Measurements from ENCODE around the gene CYP3A4.
"Not testable (repeated sequence)": the region's sequence is repeated elsewhere in the genome, so short reads cannot be mapped to it uniquely, and the experiment has no call there.

Gene CYP3A4

DNA sequence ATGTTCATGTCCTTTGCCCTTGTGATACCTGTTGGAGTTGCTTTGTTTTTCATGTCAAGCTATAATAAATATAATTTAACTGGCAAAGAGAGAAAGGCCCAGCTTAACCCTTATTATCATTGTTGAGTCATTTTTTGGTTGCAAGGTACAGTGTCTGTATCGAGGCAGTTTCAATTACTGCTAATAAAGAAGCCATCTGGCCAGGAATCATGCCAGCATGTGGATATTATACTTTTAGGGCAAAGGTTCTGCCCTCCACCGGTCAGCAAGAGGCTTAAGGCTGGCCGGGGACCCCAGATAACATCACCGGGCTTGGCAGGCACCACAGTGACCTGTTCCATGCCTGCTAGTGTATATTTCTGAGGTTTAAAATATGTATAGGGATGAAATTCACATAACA lies 9.0 kb upstream of the CYP3A4 start:
- no peak for DNase-seq (ENCODE audit: low spot score)

DNA sequence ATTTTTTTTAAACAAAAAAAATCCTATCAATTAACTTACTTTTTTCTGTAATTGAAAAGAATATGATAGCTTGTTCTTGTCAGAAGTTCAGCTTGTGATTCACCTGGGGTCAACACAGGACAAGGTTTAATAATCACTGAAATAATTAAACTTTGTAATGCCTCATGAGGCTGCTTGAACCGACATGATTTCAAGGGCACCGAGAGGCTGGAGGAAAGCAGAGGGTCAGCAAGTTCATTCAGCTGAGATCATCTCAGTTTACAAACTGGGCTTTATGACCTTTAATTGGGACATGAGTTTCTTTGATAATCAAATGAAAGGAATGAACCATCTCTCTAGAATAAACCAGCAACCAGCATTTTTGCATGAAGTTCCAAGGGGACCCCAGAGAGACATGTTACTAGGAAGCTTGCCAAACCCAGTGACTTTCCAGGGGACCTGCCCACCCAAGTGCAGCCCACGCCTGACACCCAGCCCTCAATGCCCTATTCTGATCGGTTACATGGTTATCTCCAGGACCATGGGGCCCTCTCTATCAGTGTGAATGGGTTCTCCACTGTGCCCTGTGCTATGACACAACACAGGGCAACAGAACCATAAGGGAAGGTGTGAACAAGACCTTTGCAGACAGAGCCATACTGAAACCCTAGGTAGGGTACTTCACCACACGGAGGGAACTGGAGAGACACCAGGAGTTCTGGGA lies 7.8 kb upstream of the CYP3A4 start:
- no peak for DNase-seq (ENCODE audit: low spot score)

DNA sequence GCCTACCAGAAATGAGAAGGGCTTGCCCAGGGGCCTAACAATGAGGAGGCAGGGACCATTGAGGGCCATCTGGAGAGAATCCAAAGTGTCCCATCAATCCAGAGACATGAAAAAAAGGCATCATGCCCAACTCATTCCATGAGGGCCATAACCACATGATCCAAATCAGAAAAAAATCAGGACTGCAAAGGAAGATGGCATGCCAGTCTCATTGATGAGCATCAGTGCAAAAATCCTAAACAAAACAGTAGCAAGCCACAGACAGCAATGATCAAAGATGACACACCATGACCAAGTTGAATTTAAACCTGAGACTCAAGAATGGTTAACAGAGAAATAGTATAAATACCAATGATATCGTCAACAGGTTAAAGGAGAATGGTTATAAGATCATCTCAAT lies 7.0 kb upstream of the CYP3A4 start:
- DNase-seq (ENCODE audit: low spot score): no peak

DNA sequence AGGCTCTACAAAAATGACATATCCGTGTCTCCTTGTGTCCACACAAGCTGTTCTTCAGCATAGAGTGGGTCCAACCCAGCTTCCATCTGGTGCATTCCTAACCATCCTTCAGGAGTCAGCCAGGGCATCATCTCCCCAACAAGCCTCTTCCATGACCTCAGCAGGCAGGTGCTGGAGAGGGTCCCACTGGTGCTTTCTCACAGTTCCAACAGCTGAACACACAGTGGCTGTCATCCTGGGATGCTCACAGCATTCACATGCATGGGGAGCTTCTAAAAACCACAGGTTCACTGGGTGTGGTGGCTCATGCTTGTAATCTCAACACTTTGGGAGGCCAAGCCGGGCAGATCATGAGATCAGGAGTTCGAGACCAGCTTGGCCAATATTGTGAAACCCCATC lies 6.4 kb upstream of the CYP3A4 start:
- DNase-seq (ENCODE audit: low spot score): no peak

DNA sequence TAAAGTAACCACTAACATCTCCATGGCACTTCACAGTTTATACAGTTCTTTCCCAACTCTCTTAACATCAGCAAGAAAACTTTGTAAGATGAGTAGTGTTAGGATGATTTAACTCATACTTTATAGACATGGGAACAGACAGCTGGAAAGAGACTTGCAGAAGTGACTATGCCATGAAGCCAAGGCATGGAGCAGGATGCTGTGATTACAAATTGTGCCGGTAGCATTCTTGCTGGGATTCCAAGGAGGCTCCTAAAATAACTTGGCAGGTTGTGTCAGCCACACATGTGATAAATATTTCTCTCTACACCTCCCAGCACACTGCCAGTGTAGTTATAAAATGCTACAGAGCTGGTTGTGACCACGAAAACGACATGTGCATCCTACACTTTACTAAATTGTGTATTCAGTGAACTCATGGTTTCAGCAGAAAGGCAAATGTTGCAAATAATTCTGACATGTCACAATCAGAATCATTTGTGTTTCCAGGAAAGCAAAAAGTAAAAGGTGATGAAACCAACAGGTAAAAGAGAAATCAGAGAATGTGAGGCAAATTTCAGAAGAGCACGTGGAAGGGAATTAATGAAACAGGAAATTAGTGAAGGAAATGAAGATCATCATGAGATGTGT lies 5.6 kb upstream of the CYP3A4 start:
- DNase-seq (ENCODE audit: low spot score): no peak

DNA sequence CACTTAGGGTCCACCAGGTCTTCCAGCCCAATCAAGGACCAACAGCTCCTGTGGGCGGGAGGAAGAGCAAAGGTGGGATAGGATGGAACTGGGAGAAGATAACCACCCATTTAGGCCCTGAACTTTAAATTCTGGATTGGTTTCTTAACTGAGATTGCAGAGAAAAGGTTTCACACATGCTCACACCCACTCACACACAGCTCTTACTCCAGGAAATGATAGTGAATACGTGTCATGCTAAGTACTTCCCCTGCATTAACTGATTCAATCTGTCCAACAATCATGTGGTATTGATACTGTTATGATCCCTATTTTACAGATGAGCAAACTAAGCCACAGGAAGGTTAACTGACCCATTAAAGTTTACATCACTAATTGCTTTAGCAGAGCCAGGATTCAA lies 4.6 kb upstream of the CYP3A4 start:
- no peak for DNase-seq (ENCODE audit: low spot score)

DNA sequence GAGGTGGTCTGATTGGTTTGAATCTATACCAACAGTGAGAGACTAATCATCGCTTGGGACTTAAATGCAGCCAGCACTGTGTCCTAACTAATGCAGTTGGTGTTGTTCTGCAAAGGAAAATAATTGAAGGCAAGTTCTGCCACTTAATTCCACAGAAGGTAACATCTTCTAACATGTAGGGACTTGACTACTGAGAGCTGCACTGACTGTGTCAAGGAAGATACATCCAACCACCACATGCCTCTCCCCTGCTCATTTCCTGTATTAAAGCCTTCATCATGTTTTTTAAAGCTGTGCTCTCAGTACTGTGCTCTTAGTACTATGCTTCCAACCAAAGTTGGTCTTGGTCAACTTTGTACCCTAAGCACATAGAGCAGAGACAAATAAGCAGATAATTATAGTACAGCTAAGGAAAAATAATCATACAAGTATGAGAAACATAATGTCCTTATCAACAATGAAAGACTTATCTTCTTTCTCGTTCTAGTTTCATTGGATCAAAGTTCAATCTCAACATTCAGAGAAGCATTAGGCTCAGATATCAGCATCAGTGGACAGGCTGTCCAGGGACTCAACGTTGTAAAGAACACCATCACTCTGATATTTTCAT lies 2.8 kb upstream of the CYP3A4 start:
- DNase-seq (ENCODE audit: low spot score): no peak

DNA sequence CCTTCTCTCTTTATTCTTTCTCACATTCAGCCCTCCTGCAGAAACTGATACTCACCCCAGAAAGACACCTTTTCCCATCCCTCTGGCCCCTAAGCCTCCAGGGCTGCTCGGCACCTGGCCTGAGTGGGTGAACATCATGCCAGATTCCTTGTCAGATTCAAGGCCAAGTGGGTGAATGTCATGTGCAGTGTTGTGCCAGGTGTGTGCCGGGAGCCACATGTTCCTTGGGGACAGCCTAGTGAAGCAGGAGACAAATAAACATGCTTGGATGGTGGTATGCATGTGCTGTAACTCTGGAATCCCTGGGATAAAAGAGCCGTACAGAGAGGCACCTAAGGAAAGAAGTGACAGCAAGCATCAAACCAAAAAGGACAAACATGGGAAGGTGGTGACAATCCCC lies 1.7 kb upstream of the CYP3A4 start:
- DNase-seq (ENCODE audit: low spot score): not testable (repeated sequence)

DNA sequence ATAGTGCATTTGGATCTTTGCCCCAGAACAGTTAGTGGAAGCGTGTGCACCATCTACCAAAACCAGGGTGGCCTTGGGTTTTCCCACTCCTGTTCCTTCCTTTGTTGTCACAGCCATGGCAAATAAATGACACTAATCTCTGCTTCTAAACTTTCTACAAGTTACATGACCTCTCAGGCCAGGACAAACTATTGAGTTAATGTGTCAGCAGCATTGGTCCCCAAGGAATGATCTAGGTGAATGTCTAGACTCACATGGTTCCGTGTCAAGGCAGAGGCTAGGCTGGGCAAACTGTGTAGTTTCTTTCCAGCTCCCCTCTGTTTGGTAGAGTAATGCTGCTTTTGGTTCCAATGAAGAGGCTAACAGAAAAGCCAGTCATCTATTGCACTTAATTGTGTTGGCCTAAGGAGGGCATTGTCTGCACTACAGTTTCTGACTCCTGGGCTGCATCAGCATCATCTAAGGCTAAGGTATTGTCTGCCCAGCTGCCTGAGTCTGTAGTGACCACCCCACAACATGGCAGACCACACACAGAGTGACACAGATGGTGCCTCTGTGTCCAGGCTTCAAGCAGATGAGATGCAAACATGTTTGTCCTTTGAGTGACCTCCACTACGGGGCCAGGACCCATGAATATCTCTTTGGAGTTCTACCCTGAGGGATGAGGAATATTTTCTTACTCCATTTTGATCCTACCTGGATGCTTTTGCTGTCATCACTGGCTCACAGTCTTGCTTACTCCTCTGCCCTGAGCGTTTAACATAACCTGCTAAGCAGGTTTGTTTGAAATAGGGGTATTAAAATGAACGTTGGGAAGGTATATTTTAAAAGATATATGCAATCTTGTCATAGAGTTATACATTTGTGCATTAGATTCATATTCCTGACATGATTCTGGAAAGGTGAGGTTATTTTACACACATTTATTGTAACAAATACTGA lies 1.7 kb downstream of the CYP3A4 start:
- no peak for DNase-seq (ENCODE audit: low spot score)

DNA sequence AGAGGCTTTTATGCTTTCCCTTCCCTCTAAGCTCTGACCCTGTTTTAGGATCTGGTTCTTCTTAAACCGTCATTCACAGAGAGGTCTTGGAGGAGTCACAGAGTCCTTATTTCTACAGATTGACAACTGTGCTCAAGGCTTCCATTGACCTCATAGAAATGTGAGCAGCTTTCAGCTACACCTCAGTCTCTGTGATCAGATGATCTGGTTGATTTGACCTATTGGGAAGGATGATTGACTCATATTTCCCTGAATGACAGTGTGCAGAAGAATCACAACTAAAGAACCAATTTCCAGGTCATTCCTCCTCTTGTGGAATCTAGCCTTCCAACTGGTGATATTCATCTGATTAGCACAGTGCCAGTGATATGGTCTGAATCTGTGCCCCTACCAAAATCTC lies 3.4 kb downstream of the CYP3A4 start:
- DNase-seq (ENCODE audit: low spot score): no peak

DNA sequence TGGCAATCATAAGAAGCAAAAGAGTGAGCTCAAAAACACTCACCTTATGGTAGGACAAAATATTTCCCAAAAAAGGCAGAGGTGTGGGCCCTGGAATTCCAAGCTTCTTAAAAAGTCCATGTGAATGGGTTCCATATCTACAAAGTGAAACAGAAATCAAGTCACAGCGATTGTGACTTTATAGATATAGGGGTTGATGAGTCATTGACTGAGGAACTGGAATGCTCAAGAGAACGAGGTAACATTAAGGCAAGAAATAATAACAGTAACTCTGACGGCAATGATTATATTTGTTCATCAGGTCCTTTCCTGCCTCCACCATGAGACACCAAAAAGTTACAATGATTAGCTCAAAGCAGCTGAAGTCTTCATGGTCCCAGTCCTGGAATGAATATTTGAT lies 4.0 kb downstream of the CYP3A4 start:
- DNase-seq (ENCODE audit: low spot score): no peak

DNA sequence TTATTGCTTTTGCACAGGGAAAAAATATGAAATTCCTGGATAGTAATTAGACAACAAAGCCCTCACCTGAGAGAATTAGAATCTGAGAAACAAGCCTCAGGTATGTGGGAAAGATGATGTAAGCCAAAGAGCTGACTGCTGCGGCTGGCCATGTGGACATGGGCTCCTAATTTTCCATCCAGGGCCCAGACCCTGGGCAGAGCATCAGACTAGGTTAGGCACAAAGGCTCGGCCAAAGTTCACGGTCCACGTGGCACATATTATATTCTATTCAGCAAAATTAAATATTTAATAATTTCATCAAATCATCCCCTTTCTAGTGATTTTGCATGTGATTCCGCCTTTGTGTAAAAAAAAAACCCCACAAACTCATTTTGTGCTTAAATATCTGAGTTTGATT lies 5.1 kb downstream of the CYP3A4 start:
- no peak for DNase-seq (ENCODE audit: low spot score)

DNA sequence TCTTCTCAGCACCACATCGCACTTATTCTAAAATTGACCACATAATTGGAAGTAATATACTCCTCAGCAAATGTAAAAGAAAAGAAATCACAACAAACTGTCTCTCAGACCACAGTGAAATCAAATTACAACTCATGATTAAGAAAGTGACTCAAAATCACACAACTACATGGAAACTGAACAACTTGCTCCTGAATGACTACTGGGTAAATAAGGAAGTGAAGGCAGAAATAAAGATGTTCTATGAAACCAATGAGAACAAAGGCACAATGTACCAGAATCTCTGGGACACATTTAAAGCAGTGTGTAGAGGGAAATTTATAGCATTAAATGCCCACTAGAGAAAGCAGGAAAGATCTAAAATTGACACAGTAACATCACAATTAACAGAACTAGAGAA lies 10.6 kb downstream of the CYP3A4 start:
- DNase-seq (ENCODE audit: low spot score): not testable (repeated sequence)

DNA sequence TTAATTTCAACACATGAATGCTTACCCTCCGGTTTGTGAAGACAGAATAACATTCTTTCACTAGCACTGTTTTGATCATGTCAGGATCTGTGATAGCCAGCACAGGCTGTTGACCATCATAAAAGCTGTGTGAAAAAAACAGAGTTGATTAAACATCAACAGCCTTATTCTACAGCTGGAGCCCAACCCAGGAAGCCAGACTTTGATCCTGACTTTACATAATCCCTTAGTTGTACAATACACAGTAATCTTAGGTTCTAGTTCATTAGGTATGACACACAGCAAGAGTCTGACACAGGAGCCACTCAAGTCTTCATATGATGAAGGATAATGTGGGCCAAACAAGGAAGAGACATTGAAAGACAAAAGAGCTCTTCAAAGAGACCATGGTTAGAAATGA lies 11.4 kb downstream of the CYP3A4 start:
- no peak for DNase-seq (ENCODE audit: low spot score)

DNA sequence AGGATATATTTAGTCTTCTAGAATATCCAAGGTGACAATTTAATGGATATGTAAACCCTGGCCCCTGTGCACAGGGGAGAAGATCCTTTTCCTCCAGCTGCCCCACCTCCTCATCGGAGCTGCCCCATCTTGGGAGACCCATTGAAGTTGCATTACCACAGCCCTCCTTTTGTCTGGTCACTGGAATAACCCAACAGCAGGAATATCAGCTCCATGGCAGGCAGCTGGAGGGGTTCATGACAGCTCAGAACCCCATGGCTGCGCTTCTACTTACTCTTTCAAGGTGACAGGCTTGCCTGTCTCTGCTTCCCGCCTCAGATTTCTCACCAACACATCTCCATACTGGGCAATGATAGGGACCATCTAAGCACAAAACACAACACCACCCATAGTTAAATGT lies 14.5 kb downstream of the CYP3A4 start:
- DNase-seq (ENCODE audit: low spot score): not testable (repeated sequence)

DNA sequence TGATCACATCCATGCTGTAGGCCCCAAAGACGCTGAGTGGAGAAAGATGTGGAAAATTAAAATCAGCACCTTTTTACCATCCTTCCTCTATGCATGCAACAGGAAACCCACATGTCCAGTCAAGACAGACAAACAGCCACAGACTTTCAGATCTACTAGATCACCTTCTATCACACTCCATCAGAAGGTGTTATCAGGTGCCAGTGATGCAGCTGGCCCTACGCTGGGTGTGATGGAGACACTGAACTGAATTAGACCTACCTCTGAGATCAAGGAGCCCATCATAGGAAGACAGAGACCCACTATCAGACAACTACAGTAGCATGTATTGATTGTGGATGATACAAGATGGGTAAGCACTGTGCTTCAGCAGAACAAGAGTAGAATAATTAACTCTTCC lies 15.5 kb downstream of the CYP3A4 start:
- DNase-seq (ENCODE audit: low spot score): no peak

DNA sequence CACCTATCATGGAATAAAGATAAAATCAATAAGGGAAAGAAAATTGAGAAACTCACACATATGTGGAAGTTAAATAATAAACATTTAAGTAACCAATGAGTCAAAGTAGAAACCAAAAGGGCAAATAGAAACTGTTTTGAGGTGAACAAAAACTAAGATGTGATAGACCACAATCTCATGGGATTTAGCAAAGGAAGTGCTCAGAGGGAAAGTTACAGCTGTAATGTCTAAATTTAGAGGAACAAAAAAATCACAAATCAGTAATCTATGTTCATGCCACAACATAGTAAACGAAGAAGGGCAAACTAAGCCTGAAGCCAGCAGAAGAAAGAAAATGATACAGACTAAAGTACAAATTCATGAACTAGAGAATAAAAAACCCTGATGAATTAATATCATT lies 16.3 kb downstream of the CYP3A4 start:
- no peak for DNase-seq (ENCODE audit: low spot score)

DNA sequence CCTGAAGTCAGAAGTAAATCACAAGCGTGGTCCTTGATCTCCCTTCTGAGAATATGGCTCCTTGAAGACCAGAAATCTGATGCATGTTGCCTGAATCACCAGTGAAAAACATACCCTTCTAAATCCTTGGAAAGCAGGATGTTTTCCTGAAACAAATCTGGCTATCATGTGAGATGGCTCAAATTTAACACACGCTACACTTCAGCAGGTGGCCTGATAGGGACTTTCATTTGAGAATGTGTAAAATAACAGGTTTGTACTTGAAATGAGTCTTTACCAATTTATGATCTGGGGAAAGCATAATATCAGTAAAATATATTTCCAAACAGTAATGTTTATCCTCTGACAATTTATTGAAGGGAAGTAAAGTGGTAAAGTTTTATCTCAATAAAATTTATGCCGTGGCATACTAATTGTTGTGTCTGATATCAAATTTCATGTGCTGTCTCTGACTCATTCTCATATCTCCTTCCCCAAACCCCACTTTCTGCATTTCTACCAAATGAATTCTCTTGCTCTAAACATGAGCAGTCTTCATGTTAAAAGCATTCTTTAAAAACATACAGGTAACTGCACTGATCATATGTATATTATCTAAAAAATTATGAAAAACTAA lies 17.4 kb downstream of the CYP3A4 start:
- DNase-seq (ENCODE audit: low spot score): no peak

DNA sequence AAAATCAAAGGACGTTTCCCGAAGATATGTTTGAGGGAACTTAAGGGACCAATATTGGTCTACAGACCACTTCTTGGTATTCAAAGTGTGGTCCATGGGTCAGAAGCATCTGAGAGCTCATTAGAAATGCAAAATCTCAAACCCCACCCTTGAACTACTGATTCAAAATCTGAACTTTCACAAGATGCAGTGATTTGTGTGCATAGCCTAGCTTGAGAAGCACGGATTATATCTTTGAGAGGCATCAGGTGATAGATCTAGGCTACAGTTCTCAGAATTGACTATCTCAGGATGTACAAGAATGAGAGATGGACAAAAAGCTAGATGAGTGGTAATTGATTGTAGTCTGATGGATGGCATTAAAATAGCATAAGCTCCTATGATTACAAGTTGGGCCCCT lies 19.5 kb downstream of the CYP3A4 start:
- no peak for DNase-seq (ENCODE audit: low spot score)

DNA sequence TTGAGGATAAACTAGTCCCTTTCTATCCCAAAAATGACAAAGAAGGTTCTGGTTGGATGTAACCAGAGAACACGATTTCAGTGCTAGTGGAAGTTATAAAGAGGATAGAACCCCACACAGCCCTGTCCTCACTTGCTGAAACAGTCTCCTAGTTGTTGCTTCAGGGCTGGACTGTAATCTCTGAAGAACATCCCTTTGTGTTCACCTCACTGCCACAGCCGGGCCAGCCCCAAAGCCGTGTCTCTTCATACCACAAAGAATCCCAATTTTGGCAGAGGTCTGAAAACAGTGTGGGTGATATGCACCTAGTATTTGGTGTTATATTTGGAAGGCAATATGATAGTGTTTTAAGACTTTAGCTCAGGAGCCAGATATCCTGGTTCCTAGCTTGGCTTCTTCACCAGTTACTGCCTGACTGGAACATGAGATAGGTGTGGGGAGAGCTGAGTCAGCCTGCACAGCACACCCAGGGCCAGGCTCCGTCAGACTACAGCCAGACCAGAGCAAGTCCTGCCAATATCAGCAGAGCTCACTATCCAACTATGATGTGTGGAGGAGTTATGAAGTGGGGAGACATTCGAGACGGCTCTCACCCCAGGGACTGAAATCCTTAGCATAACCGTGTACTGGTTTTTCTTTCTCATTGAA lies 21.2 kb downstream of the CYP3A4 start:
- DNase-seq (ENCODE audit: low spot score): no peak

DNA sequence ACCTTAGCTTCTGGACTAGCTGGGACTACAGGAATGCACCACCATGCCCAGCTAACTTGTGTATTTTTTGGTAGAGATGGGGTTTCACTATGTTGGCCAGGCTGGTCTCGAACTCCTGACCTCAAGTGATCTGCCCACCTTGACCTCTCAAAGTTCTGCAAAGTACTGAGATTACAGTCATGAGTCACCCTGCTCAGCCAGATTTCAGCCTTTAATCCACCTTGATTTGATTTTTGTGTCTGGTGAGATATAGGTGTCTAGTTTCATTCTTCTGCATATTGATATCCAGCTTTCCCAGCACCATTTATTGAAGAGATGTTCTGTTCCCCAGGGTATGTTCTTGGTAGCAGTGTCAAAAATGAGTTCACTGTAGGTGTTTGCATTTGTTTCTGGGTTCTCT lies 28.9 kb downstream of the CYP3A4 start:
- no peak for DNase-seq (ENCODE audit: low spot score)

DNA sequence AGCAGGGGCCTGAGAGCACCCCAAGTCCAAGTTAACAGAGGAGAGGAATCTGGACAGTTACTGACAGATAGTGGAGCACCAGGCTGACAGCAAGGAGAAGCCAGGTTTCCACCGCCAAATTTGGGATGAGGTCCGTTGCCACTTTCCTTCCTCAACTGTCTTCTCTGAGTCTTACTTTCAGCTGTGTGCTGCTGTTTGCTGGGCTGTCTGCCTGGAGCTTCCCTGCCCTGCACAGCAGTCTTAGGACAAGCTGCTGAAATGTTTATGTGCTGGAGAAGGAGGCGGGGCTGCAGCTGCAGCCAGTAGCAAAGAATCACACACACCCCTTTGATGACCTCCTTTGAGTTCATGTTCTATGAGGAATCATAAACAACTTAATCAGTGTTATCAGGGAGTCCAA lies 31.6 kb downstream of the CYP3A4 start:
- no peak for DNase-seq (ENCODE audit: low spot score)
